ENCODE results near the gene TMEM100.

DNA sequence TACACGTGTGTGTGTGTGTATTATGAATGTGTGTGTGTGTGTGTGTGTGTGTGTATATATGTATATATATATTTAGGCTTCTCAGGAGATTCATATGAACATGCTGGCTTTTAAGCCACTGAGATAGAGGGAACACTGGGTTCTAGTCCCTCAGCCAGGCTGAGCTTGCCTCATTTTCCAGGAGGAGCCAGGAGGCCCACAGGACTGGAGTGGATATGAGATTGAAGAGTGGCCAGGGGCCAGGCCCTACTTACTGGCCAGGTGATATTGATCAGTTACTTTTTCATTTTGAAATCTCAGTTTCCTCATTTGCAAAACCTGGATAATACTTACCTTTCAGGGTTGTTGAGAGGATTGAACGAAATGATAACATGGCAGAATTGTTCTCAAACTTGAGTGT lies 34.0 kb upstream of the TMEM100 start:
- TF ChIP-seq, protein P1, sequence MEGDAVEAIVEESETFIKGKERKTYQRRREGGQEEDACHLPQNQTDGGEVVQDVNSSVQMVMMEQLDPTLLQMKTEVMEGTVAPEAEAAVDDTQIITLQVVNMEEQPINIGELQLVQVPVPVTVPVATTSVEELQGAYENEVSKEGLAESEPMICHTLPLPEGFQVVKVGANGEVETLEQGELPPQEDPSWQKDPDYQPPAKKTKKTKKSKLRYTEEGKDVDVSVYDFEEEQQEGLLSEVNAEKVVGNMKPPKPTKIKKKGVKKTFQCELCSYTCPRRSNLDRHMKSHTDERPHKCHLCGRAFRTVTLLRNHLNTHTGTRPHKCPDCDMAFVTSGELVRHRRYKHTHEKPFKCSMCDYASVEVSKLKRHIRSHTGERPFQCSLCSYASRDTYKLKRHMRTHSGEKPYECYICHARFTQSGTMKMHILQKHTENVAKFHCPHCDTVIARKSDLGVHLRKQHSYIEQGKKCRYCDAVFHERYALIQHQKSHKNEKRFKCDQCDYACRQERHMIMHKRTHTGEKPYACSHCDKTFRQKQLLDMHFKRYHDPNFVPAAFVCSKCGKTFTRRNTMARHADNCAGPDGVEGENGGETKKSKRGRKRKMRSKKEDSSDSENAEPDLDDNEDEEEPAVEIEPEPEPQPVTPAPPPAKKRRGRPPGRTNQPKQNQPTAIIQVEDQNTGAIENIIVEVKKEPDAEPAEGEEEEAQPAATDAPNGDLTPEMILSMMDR (conservative IDR thresholded peaks at IDR 0.05 in 1 of 2, IDR thresholded peaks at IDR 0.05 in 1 of 2; ENCODE audit: low read depth in 1 of 2, low read length in 2 of 2), result no peak
- no peak for TF ChIP-seq EZH2 (IDR thresholded peaks at IDR 0.05; ENCODE audit: low read length, missing control alignments)
